DND-41 (cell line): ENCODE results near the gene POLA2.

ENCODE experiments used
- EZH2 ChIP-seq: IDR thresholded peaks from 3 replicates; pipeline ENCODE4 v1.6.1; 2012; ENCODE audit warnings: borderline replicate concordance, low read depth, mild to moderate bottlenecking, moderate library complexity, low read length, inconsistent platforms; ENCODE audit not compliant: severe bottlenecking
- TF ChIP-seq, protein P1 (sequence below): IDR thresholded peaks from 2 replicates; pipeline ENCODE4 v1.5.1; 2012; ENCODE audit warnings: borderline replicate concordance, low read length, moderate library complexity, mild to moderate bottlenecking; ENCODE audit not compliant: poor library complexity, severe bottlenecking; ENCODE audit errors: extremely low read depth

DNA sequence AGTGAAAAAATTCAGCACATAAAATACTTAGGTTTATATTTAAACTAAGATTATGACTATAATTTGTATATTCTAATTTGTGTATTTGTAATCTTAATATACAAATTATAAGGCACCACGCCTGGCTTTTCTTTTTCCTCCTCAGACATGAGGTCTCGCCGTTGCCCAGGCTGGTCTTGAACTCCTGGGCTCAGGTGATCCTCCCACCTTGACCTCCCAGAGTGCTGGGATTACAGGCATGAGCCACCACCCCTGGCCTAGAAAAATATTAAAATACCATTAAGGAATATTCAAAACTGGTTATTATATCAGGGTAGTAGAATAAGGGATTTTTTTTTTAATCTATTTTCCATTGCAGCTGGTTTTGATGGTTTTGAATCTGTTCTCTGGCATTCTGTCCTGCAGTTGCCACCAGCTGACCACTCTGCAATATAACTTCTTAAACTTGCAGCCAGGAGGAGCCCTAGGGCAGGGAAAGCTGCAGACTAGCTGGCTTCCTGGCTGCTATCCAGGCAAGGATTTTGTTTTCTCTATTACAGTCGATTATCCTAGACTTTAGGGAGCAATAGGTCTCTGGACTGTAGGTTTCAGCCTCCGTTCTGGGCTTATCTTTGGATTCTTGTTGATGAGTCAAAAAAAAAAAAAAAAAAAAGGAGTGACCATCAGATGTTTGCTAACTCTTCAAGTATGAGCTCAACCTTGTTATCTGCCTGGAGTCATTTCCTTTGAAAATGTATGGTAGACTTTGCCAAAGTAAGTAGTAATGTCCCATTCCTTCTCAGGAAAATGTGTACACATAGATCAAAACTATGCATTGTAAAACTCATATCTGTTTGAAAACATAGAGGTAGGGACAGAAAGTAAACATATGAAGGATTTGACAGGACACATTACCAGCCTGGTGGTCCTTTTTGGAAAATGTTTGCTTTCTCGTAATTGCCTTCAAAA is 13.2 kb downstream of the POLA2 start:
- TF ChIP-seq, protein P1, sequence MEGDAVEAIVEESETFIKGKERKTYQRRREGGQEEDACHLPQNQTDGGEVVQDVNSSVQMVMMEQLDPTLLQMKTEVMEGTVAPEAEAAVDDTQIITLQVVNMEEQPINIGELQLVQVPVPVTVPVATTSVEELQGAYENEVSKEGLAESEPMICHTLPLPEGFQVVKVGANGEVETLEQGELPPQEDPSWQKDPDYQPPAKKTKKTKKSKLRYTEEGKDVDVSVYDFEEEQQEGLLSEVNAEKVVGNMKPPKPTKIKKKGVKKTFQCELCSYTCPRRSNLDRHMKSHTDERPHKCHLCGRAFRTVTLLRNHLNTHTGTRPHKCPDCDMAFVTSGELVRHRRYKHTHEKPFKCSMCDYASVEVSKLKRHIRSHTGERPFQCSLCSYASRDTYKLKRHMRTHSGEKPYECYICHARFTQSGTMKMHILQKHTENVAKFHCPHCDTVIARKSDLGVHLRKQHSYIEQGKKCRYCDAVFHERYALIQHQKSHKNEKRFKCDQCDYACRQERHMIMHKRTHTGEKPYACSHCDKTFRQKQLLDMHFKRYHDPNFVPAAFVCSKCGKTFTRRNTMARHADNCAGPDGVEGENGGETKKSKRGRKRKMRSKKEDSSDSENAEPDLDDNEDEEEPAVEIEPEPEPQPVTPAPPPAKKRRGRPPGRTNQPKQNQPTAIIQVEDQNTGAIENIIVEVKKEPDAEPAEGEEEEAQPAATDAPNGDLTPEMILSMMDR, result peak; percentile 60
- no peak for TF ChIP-seq EZH2
